Esophagus squamous epithelium (tissue), 4 donors: Measurements from ENCODE around the gene VIPR2.

Source experiments
- POLR2A ChIP-seq, 4 donors: fragments of 450-650 bp; IDR thresholded peaks; one replicate each; pipeline ENCODE4 v1.6.1; 2017; ENCODE audit warnings: antibody characterized with exemption in 4 of 4, mild to moderate bottlenecking in 4 of 4, moderate library complexity in 3 of 4
- TF ChIP-seq, protein P1 (sequence below), 6 experiments: fragments of 450-650 bp in 4 of 6; fragments of 200-600 bp in 2 of 6; sonication (generic) in 2 of 6; IDR thresholded peaks; one replicate each; pipeline ENCODE4 v1.5.1; 2016 to 2019; ENCODE audit warnings: antibody characterized with exemption in 6 of 6, mild to moderate bottlenecking in 4 of 6, moderate library complexity in 4 of 6

DNA sequence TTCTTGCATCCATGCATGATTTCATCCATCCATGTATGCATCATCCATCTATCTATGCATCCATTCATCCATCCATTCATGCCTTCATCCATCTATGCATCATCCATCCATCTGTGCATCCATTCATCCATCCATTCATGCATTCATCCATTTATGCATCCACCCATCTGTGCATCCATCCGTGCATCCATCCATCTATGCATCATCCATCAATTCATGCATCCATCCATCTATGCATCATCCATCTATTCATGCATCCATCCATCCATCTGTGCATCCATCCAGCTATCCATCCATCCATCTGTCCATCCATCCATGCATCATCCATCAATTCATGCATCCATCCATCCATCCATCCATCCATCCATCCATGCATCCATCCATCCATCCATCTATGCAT lies 157.0 kb downstream of the VIPR2 start:
- TF ChIP-seq, protein P1, sequence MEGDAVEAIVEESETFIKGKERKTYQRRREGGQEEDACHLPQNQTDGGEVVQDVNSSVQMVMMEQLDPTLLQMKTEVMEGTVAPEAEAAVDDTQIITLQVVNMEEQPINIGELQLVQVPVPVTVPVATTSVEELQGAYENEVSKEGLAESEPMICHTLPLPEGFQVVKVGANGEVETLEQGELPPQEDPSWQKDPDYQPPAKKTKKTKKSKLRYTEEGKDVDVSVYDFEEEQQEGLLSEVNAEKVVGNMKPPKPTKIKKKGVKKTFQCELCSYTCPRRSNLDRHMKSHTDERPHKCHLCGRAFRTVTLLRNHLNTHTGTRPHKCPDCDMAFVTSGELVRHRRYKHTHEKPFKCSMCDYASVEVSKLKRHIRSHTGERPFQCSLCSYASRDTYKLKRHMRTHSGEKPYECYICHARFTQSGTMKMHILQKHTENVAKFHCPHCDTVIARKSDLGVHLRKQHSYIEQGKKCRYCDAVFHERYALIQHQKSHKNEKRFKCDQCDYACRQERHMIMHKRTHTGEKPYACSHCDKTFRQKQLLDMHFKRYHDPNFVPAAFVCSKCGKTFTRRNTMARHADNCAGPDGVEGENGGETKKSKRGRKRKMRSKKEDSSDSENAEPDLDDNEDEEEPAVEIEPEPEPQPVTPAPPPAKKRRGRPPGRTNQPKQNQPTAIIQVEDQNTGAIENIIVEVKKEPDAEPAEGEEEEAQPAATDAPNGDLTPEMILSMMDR (IDR thresholded peaks at IDR 0.05) = no peak
- TF ChIP-seq POLR2A (IDR thresholded peaks at IDR 0.05) = no peak
